HG02870 (cell line): ENCODE measurements around the gene FBXO41.
A peak's percentile ranks its signal among the peaks of the same experiment; 100 is the strongest.

Source experiments
- ATAC-seq: cut with Tn5 transposase; IDR thresholded peaks from one replicate; pipeline ENCODE4 v1.9.1; 2021; ENCODE audit warnings: mild to moderate bottlenecking, moderate library complexity; ENCODE audit not compliant: unreplicated experiment

FBXO41 gene

GRCh38 chr2:73284296-73285158 is at the start of gene FBXO41:
FBXO41 (minus strand) TSS chr2:73284478; CDS start chr2:73269630, 14,848 bp downstream.
- ATAC-seq = peak; percentile 62

GRCh38 chr2:73334045-73334444 is 49.8 kb upstream of the FBXO41 start:
- ATAC-seq = no peak

- ATAC-seq = no peak
These were observed 49.3 kb upstream of the FBXO41 start for GRCh38 chr2:73333564-73333963.

GRCh38 chr2:73324126-73324725 is 39.9 kb upstream of the FBXO41 start:
- no peak for ATAC-seq

- no peak for ATAC-seq
These were observed 39.3 kb upstream of the FBXO41 start for GRCh38 chr2:73323551-73323950.

- ATAC-seq = no peak
These were observed 30.2 kb upstream of the FBXO41 start for GRCh38 chr2:73314441-73314840.

- ATAC-seq = no peak
These were observed 23.4 kb upstream of the FBXO41 start for GRCh38 chr2:73307720-73308119.

- ATAC-seq = no peak
These were observed 17.4 kb upstream of the FBXO41 start for GRCh38 chr2:73301636-73302035.

- no peak for ATAC-seq
These were observed 16.6 kb upstream of the FBXO41 start for GRCh38 chr2:73300926-73301325.

GRCh38 chr2:73297586-73297985 is 13.3 kb upstream of the FBXO41 start:
- no peak for ATAC-seq

- ATAC-seq = no peak
These were observed 12.9 kb upstream of the FBXO41 start for GRCh38 chr2:73297151-73297559.

GRCh38 chr2:73295751-73296400 is 11.6 kb upstream of the FBXO41 start:
- no peak for ATAC-seq

- ATAC-seq = no peak
These were observed 10.0 kb upstream of the FBXO41 start for GRCh38 chr2:73294239-73294638.

- ATAC-seq = peak; percentile 91
These were observed 9.4 kb upstream of the FBXO41 start, which contains the start of gene EGR4 for GRCh38 chr2:73293534-73294171. EGR4 (minus strand) TSS chr2:73293548; CDS start chr2:73293317, 231 bp downstream.

- ATAC-seq = no peak
These were observed 8.7 kb upstream of the FBXO41 start for GRCh38 chr2:73292906-73293533.

- ATAC-seq = no peak
These were observed 8.1 kb upstream of the FBXO41 start for GRCh38 chr2:73292316-73292905.

- no peak for ATAC-seq
These were observed 7.4 kb upstream of the FBXO41 start for GRCh38 chr2:73291461-73292315.

- ATAC-seq = no peak
These were observed 6.8 kb upstream of the FBXO41 start for GRCh38 chr2:73291093-73291460.

GRCh38 chr2:73290049-73290839 is 6.0 kb upstream of the FBXO41 start:
- no peak for ATAC-seq
